HG03095 (cell line): ENCODE results near the gene ATP11C.
"Not testable (repeated sequence)": the region's sequence is repeated elsewhere in the genome, so short reads cannot be mapped to it uniquely, and the experiment has no call there.

ENCODE experiments used
- ATAC-seq: cut with Tn5 transposase; IDR thresholded peaks from one replicate; pipeline ENCODE4 v1.9.1; 2021; ENCODE audit warnings: moderate library complexity; ENCODE audit not compliant: unreplicated experiment

The ATP11C gene

GRCh38 chrX:139932901-139933796, at the start of gene ATP11C:
Gene ATP11C, minus strand, starts transcription at chrX:139933053. Its CDS starts 1,011 bp downstream, at chrX:139932042.
- peak; percentile 73 for ATAC-seq

- no peak for ATAC-seq
Measured at GRCh38 chrX:139974471-139974870, 41.6 kb upstream of the ATP11C start.

DNA sequence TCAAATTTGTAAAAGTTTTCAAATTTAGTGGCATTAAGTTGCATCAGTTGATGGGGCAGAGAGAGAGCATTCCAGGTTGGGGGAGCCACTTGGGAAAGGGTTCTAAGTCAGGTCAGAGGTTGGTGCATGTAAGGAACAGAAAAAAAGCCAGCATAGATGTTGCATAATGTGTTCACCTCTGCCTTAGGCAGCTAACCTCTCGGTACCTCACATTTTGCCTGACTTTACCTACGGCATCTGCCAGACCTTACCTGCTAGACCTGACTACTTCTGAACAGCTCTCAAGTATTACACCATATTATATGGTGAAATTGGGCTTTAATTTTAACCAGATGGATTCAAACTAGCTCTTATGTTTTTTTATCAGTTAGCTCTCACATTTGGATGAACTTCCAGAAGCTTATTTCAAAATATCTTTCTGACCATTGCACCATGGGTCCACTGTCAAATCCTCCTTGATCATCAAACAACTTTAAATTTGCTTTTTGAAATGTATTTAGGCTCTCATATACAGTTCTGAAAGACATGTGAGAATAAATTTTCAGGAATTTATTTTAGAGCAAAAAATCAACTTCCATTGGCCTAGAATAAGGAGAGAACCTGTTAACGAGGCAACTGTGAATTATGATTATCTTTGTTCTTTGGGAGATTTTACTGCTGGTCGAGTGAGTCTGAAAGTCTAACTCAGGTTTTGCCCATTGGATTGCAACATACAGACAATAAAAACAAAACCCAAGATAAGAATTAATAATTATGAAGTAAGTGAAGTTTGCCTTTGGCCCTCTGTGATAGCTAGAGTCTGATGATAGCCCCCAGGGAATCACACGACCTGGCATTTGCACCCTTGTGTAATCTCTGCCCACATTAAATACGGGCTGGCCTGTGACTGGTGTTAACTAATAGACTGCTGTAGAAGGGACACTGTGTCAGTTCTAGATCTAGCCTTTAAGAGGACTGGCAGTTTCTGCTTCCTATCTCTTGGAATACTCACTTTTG, 40.1 kb upstream of the ATP11C start:
- ATAC-seq, result no peak

- ATAC-seq, result no peak
Measured at GRCh38 chrX:139972113-139972512, 39.3 kb upstream of the ATP11C start.

GRCh38 chrX:139971394-139971749, 38.5 kb upstream of the ATP11C start:
- ATAC-seq, result no peak

- no peak for ATAC-seq
Measured at GRCh38 chrX:139969286-139969685, 36.4 kb upstream of the ATP11C start.

DNA sequence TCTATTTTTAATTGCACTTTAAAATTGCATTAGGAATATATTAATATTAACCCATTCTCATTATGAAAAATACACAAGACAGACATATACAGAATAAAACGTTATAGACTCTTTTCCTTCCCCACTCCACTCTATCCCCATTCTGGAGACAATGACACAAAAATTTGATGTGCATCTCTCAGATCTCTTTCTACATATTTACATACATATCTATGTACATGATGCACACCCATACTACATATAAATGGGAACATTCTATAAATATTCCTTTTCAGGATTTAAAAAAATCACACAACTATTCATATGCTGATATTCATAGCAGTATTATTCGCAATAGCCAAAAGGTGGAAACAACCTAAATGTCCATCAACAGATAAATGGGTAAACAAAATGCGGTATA, 34.9 kb upstream of the ATP11C start:
- no peak for ATAC-seq

DNA sequence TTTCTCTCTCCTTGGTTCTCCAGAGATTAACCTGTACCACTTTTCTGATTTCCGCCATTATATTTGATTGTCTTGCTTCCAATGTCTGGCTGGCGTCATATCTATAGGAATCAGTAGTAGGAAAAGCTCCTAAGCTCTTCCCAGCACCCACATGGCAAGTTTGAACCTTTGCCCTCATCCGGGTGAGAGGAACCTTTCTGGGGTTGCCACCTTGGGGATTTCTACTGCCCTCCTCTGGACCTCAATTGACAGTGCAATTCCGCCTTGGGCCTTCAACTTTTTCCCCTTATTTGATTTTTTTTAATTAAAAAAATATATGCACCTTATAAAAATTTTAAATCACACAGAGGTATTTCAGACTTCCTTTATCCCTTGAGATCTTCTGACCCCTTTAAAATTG, 34.4 kb upstream of the ATP11C start:
- ATAC-seq, result no peak

- ATAC-seq, result not testable (repeated sequence)
Measured at GRCh38 chrX:139966159-139966558, 33.3 kb upstream of the ATP11C start.

DNA sequence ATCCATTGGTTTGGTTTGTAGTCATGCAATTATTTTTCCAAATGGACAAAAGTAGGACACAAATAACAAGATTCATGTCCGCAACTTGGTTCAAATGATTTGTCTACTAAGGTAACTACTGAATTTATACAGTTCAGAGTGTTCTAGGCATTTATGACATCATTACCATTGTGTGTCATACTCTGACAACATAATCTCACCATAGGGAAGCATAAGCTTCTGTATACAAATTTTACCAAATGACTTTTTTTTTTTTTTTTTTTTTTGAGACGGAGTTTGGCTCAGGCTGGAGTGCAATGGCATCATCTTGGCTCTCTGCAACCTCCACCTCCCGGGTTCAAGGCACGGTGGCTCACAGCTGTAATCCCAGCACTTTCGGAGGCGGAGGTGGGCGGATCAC, 32.6 kb upstream of the ATP11C start, which contains the start of gene CXorf66:
Gene CXorf66, minus strand, starts transcription at position 101 of the 400 bp plus-strand sequence. Its CDS starts 25 bp downstream, at position 76.
- no peak for ATAC-seq

DNA sequence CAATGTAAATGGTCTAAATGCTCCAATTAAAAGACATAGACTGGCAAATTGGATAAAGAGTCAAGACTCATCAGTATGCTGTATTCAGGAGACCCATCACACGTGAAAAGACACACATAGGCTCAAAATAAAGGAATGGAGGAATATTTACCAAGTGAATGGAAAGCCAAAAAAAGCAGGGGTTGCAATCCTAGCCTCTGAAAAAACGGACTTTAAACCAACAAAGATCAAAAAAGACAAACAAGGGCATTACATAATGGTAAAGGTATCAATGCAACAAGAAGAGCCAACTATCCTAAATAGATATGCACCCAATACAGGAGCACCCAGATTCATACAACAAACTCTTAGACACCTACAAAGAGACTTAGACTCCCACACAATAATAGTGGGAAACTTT, 28.2 kb upstream of the ATP11C start:
- ATAC-seq, result not testable (repeated sequence)

DNA sequence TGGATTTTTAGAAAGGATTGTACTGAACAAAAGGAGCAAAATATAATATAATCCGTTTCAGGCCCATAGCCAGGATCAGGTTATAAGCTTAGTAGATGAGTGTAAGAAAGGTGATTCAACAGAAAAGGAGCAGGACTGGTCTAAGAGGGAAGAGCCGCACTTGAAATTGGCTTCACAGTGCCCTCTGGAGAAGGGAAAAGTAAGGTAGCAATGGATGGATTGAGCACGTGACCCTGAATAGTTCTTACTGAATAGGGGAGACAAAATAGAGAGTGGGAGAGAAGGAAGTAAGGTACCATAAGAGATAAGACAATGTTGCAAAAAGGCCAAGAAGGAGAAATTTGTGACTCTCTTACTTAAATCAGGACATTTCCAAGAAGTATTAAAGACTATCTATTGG, 16.9 kb upstream of the ATP11C start:
- ATAC-seq, result no peak

GRCh38 chrX:139945075-139945474, 12.2 kb upstream of the ATP11C start:
- ATAC-seq, result no peak

DNA sequence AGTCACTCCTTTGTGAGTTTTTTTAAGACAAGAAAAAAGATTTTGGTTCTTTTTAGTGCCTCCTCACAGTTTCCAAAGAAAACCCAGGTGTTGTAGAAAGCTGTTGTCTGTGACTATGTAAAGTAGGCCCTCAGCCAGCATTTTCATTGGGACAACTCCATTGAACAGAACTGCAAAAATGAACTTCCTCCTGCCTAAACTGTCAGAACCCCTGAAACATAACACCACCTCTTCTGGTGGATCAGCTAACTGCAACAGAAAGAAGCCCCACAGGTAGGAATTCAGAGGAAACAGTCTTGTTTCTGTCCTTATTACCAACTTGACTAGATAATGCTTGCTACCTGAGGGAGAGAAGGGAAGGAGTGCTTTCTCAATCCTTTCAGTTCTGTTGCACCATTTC, 3.4 kb upstream of the ATP11C start:
- no peak for ATAC-seq

- ATAC-seq, result no peak
Measured at GRCh38 chrX:139933904-139934303, 1.1 kb upstream of the ATP11C start.

GRCh38 chrX:139932073-139932900, 566 bp downstream of the ATP11C start:
- peak; percentile 37 for ATAC-seq

- ATAC-seq, result no peak
Measured at GRCh38 chrX:139931646-139932072, 1.2 kb downstream of the ATP11C start.

- ATAC-seq, result peak; percentile 22
Measured at GRCh38 chrX:139930916-139931645, 1.8 kb downstream of the ATP11C start.

- no peak for ATAC-seq
Measured at GRCh38 chrX:139930401-139930800, 2.5 kb downstream of the ATP11C start.

- no peak for ATAC-seq
Measured at GRCh38 chrX:139929876-139930275, 3.0 kb downstream of the ATP11C start.
